ENCODE data around the gene CREBL2.
"Not testable (repeated sequence)": the region's sequence is repeated elsewhere in the genome, so short reads cannot be mapped to it uniquely, and the experiment has no call there.

Gene CREBL2

GRCh38 chr12:12642916-12643315, 31.2 kb downstream of the CREBL2 start:
- Histone ChIP-seq H3K9ac (ENCODE audit: low read depth, low read length) (no peak overlapping the region), H3K36me3 (ENCODE audit: insufficient read depth, low read length) (peaks cover 10% of the 10 kb centered on the region), H3K9me3 (replicated peaks; ENCODE audit: low read length) (peaks cover 10% of the 10 kb centered on the region)

GRCh38 chr12:12645485-12645884, 33.8 kb downstream of the CREBL2 start:
- no peaks in the 10 kb centered on the region for H3K27me3 ChIP-seq (ENCODE audit: control insufficient read depth, insufficient read depth, low read length)
- H3K4me1 ChIP-seq (ENCODE audit: control insufficient read depth, insufficient read depth, low read length) = peaks cover 17% of the 10 kb centered on the region
- H3K9me3 ChIP-seq (replicated peaks; ENCODE audit: low read length) = peaks cover 26% of the 10 kb centered on the region
- H3K4me3 ChIP-seq (ENCODE audit: low read length) = peak overlapping the region; percentile 15
- H3K9ac ChIP-seq (ENCODE audit: low read depth, low read length) = peak overlapping the region; percentile 3
- peak overlapping the region; percentile 65 for H3K4me2 ChIP-seq (ENCODE audit: low read length)
- peaks cover 5% of the 10 kb centered on the region for H3K36me3 ChIP-seq (ENCODE audit: insufficient read depth, low read length)

More at GRCh38 chr12:12642916-12643315, 31.2 kb downstream of the CREBL2 start:
- no peaks in the 10 kb centered on the region for H3K27me3 ChIP-seq (ENCODE audit: control insufficient read depth, insufficient read depth, low read length)
- H3K4me1 ChIP-seq (ENCODE audit: control insufficient read depth, insufficient read depth, low read length) = peaks cover 17% of the 10 kb centered on the region
- H3K4me3 ChIP-seq (ENCODE audit: low read length) = no peak overlapping the region
- H3K4me2 ChIP-seq (ENCODE audit: low read length) = no peak overlapping the region

- peaks cover 17% of the 10 kb centered on the region for H3K4me1 ChIP-seq (ENCODE audit: control insufficient read depth, insufficient read depth, low read length)
- not testable (repeated sequence) for H3K27me3 ChIP-seq (ENCODE audit: control insufficient read depth, insufficient read depth, low read length); H3K36me3 ChIP-seq (ENCODE audit: insufficient read depth, low read length)
- H3K9ac ChIP-seq (ENCODE audit: low read depth, low read length) = peak overlapping the region; percentile 3
- H3K4me2 ChIP-seq (ENCODE audit: low read length) = peak overlapping the region; percentile 65
- peak overlapping the region; percentile 15 for H3K4me3 ChIP-seq (ENCODE audit: low read length)
- peaks cover 26% of the 10 kb centered on the region for H3K9me3 ChIP-seq (replicated peaks; ENCODE audit: low read length)
Observed at GRCh38 chr12:12645968-12646367, 34.3 kb downstream of the CREBL2 start.

DNA sequence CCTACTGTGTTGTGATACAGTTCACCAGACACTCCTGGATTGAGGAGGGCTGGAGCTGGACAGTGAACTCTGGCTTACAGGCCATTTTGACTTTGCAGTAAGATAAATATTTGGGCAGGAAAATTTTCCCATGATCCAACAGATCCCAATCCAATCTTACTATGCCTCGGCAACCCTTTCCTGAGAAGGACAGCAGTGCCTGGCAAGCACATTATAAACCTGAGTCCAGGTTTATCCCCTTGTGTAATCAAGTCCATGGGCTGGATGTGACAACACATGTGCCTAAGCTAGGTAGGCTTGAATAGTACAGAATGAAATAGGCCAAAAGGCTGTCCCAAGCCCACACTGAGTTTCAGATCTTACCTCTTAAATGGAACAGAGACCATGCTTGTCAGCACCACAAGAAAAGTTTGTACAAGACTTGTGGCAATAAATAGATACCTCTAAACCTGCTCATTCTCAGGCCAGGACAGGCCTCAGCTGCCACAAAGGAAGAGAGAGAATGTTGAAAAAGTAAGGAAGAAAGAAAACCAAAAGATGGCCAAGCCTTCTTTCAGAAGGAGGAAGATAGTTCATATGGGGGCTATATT, 34.9 kb downstream of the CREBL2 start:
- no peak overlapping the region for H3K9ac ChIP-seq (ENCODE audit: low read depth, low read length)
- H3K4me2 ChIP-seq (ENCODE audit: low read length) = no peak overlapping the region
- H3K9me3 ChIP-seq (replicated peaks; ENCODE audit: low read length) = peaks cover 26% of the 10 kb centered on the region
- peaks cover 5% of the 10 kb centered on the region for H3K36me3 ChIP-seq (ENCODE audit: insufficient read depth, low read length)
- no peaks in the 10 kb centered on the region for H3K27me3 ChIP-seq (ENCODE audit: control insufficient read depth, insufficient read depth, low read length)
- H3K4me1 ChIP-seq (ENCODE audit: control insufficient read depth, insufficient read depth, low read length) = peaks cover 17% of the 10 kb centered on the region
- H3K4me3 ChIP-seq (ENCODE audit: low read length) = no peak overlapping the region

DNA sequence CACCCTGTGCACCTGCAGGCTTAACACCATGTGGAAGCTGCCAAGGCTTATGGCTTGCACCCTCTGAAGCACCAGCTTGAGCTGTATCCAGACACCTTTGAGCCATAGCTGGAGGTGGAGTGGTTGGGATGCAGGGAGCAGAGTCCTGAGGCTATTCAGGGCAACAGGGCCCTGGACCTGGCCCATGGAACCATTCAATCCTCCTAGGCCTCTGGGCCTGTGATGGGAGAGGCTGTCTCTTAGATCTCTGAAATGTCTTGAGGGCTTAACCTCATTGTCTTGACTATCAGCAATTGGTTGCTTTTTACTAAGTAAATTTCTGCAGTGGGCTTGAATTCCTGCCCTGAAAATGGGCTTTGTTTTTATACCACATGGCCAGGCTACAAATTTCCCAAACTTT, 36.6 kb downstream of the CREBL2 start:
- Histone ChIP-seq H3K4me2 (ENCODE audit: low read length) (no peak overlapping the region), H3K9ac (ENCODE audit: low read depth, low read length) (no peak overlapping the region), H3K27me3 (ENCODE audit: control insufficient read depth, insufficient read depth, low read length) (no peaks in the 10 kb centered on the region), H3K9me3 (replicated peaks; ENCODE audit: low read length) (peaks cover 26% of the 10 kb centered on the region), H3K36me3 (ENCODE audit: insufficient read depth, low read length) (no peaks in the 10 kb centered on the region), H3K4me1 (ENCODE audit: control insufficient read depth, insufficient read depth, low read length) (peaks cover 17% of the 10 kb centered on the region), H3K4me3 (ENCODE audit: low read length) (no peak overlapping the region)

DNA sequence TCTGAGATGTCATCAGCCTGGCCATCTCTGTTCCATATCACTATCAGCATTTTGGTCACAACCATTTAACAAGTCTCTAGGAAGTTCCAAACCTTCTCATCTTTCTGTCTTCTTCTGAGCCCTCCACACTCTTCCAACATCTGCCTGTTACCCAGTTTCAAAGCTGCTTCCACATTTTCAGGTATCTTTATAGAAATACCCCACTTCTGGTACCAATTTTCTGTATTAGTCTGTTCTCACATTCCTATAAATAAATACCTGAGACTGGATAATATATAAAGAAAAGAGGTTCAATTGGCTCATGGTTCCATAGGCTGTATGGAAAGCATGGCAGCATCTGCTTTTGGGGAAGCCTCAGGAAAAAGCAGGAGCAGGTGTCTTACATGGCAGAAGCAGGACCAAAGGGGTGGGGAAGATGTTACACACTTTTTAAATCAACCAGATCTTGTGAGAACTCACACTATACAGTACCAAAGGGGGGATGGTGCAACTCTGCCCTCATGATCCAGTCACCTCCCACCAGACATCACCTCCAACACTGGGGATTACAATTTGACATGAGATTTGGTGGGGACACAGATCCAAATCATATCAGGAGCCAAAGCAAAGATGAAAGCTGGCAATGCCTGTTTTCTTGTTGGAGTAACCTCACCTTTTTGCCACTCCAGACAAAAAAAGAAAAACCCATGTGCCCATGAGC, 37.4 kb downstream of the CREBL2 start:
- peaks cover 17% of the 10 kb centered on the region for H3K4me1 ChIP-seq (ENCODE audit: control insufficient read depth, insufficient read depth, low read length)
- H3K27me3 ChIP-seq (ENCODE audit: control insufficient read depth, insufficient read depth, low read length) = no peaks in the 10 kb centered on the region
- H3K9me3 ChIP-seq (replicated peaks; ENCODE audit: low read length) = peaks cover 26% of the 10 kb centered on the region
- no peak overlapping the region for H3K9ac ChIP-seq (ENCODE audit: low read depth, low read length)
- no peaks in the 10 kb centered on the region for H3K36me3 ChIP-seq (ENCODE audit: insufficient read depth, low read length)
- no peak overlapping the region for H3K4me3 ChIP-seq (ENCODE audit: low read length)
- H3K4me2 ChIP-seq (ENCODE audit: low read length) = no peak overlapping the region

GRCh38 chr12:12651752-12652151, 40.1 kb downstream of the CREBL2 start:
- H3K9me3 ChIP-seq (replicated peaks; ENCODE audit: low read length) = peaks cover 24% of the 10 kb centered on the region
- H3K9ac ChIP-seq (ENCODE audit: low read depth, low read length) = no peak overlapping the region
- no peak overlapping the region for H3K4me3 ChIP-seq (ENCODE audit: low read length)
- H3K4me2 ChIP-seq (ENCODE audit: low read length) = no peak overlapping the region
- H3K4me1 ChIP-seq (ENCODE audit: control insufficient read depth, insufficient read depth, low read length) = peaks cover 4% of the 10 kb centered on the region
- no peaks in the 10 kb centered on the region for H3K36me3 ChIP-seq (ENCODE audit: insufficient read depth, low read length)
- H3K27me3 ChIP-seq (ENCODE audit: control insufficient read depth, insufficient read depth, low read length) = no peaks in the 10 kb centered on the region

DNA sequence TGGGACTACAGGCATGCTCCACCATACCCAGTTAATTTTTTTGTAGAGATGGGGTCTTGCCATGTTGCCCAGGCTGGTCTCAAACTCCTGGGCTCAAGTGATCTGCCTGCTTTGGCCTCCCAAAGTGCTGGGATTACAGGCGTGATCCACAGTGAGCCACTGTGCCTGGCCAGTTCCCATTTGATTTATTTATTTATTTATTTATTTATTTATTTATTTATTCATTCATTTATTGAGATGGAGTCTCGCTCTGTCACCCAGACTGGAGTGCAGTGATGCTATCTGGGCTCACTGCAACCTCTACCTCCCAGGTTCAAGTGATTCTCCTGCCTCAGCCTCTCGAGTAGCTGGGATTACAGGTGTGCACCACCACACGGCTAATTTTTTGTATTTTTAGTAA, 41.0 kb downstream of the CREBL2 start:
- not testable (repeated sequence) for H3K4me1 ChIP-seq (ENCODE audit: control insufficient read depth, insufficient read depth, low read length); H3K4me3 ChIP-seq (ENCODE audit: low read length); H3K27me3 ChIP-seq (ENCODE audit: control insufficient read depth, insufficient read depth, low read length); H3K9ac ChIP-seq (ENCODE audit: low read depth, low read length); H3K4me2 ChIP-seq (ENCODE audit: low read length); H3K36me3 ChIP-seq (ENCODE audit: insufficient read depth, low read length)
- H3K9me3 ChIP-seq (replicated peaks; ENCODE audit: low read length) = peaks cover 18% of the 10 kb centered on the region

DNA sequence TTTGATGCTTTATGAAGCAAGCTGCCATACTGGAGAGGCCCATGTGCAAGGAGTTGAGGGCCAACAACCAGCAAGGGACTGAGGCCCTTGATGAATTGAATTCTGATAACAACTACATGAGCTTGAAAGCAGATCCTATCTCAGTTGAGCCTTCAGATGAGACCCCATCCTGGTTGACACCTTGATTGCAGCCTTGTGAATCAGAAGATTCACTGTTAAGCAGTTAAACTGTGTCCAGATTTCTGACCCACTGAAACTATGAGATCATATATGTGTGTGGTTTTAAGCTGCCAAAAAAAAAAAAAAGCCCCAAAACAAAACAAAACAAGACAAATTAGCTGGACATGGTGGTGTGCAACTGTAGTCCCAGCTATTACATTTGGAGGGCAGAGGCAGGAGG, 42.2 kb downstream of the CREBL2 start:
- Histone ChIP-seq H3K9ac (ENCODE audit: low read depth, low read length) (no peak overlapping the region), H3K27me3 (ENCODE audit: control insufficient read depth, insufficient read depth, low read length) (no peaks in the 10 kb centered on the region), H3K4me1 (ENCODE audit: control insufficient read depth, insufficient read depth, low read length) (peaks cover 4% of the 10 kb centered on the region), H3K4me2 (ENCODE audit: low read length) (no peak overlapping the region), H3K9me3 (replicated peaks; ENCODE audit: low read length) (peaks cover 8% of the 10 kb centered on the region), H3K36me3 (ENCODE audit: insufficient read depth, low read length) (no peaks in the 10 kb centered on the region), H3K4me3 (ENCODE audit: low read length) (no peak overlapping the region)

DNA sequence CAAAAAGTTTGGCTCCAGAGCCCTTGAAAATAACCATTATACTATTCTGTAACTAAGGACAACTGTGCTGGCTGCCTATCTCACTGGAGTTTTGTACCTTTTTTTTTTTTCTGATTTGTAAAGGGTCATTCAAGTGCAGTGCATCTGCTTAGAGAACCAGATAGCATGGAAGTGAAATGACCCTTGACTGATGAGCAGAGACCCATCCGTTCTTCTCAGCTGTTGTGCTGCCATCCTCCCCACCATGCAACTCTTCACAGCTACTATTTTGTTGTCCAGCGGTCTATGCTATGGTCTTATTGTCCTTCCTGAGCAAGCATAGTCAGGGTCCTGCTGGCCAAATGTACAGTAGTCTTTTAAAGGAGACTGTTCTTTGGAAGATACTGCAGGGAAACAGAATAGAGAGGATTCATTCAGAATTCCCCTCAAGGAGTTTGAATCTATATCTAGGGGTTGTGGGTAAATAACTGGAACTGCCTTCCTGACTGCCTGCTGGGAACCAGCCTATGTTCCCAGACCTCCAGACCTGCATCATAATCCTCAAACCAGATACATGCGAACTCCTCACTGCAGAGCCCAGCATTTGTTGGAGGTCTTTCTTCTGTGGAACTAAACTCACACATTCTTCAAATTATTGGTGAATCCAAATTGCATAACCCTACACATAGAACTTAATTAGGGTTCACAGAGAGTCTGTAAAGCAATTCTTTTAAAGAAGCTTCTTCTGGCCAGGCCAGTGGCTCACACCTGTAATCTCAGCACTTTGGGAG, 43.2 kb downstream of the CREBL2 start:
- H3K9ac ChIP-seq (ENCODE audit: low read depth, low read length) = no peak overlapping the region
- H3K4me3 ChIP-seq (ENCODE audit: low read length) = no peak overlapping the region
- H3K36me3 ChIP-seq (ENCODE audit: insufficient read depth, low read length) = no peaks in the 10 kb centered on the region
- no peaks in the 10 kb centered on the region for H3K9me3 ChIP-seq (replicated peaks; ENCODE audit: low read length)
- H3K27me3 ChIP-seq (ENCODE audit: control insufficient read depth, insufficient read depth, low read length) = no peaks in the 10 kb centered on the region
- no peak overlapping the region for H3K4me2 ChIP-seq (ENCODE audit: low read length)
- peaks cover 4% of the 10 kb centered on the region for H3K4me1 ChIP-seq (ENCODE audit: control insufficient read depth, insufficient read depth, low read length)

DNA sequence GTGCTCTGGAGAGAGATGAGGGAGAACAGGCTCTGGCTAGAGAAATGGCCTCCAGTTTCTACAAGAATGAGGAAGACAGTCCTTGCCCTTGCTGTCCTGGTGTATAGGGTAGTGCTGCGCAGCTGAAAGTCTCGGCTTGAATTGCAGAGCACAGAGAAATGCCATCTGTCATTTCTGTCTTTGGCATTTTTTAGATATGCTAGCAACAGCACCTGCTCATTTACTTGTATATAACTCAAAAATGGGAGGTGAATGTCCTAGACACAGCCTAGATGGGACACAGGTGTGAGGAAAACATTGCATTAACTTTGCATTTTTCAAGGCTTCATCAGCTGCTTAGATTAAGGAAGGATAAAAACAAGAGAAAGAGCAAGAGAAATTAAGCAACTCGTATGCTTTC, 48.5 kb downstream of the CREBL2 start:
- no peaks in the 10 kb centered on the region for H3K27me3 ChIP-seq (ENCODE audit: control insufficient read depth, insufficient read depth, low read length)
- no peaks in the 10 kb centered on the region for H3K9me3 ChIP-seq (replicated peaks; ENCODE audit: low read length)
- no peaks in the 10 kb centered on the region for H3K36me3 ChIP-seq (ENCODE audit: insufficient read depth, low read length)
- no peak overlapping the region for H3K9ac ChIP-seq (ENCODE audit: low read depth, low read length)
- no peak overlapping the region for H3K4me3 ChIP-seq (ENCODE audit: low read length)
- H3K4me1 ChIP-seq (ENCODE audit: control insufficient read depth, insufficient read depth, low read length) = peaks cover 30% of the 10 kb centered on the region
- peak overlapping the region; percentile 60 for H3K4me2 ChIP-seq (ENCODE audit: low read length)

Data from skeletal muscle satellite cell (primary cell).